Tibial artery (tissue), 4 donors: ENCODE data around the gene ABCC1.

Experiments
- DNase-seq, 2 donors: peaks; one replicate each; pipeline ENCODE4 v3.0.0-alpha.2; 2019
- H3K27ac ChIP-seq, 2 donors: fragments of 200-600 bp; sonication (generic) in 1 of 2; 1 replicate in 1 of 2; 2 replicates in 1 of 2; pipeline ENCODE4 v1.5.1; 2018 to 2019; ENCODE audit warnings: mild to moderate bottlenecking in 1 of 2
- H3K27me3 ChIP-seq, 2 donors: fragments of 200-600 bp; sonication (generic) in 1 of 2; one replicate each; pipeline versions ENCODE4 v1.5.1 to v1.6.0; 2016 to 2019
- H3K36me3 ChIP-seq, 3 donors: fragments of 200-600 bp; sonication (generic) in 2 of 3; one replicate each; pipeline ENCODE4 v1.5.1; 2016 to 2019; ENCODE audit warnings: mild to moderate bottlenecking in 2 of 3
- H3K4me1 ChIP-seq, 4 donors: fragments of 200-600 bp; sonication (generic) in 2 of 4; 1 replicate in 3 of 4; 2 replicates in 1 of 4; pipeline ENCODE4 v1.5.1; 2016 to 2019
- H3K4me3 ChIP-seq, 2 donors: fragments of 200-600 bp; sonication (generic) in 1 of 2; 1 replicate in 1 of 2; 2 replicates in 1 of 2; pipeline ENCODE4 v1.5.1; 2018 to 2019; ENCODE audit warnings: mild to moderate bottlenecking in 2 of 2
- H3K9me3 ChIP-seq, 3 donors: fragments of 200-600 bp; sonication (generic) in 1 of 3; one replicate each; pipeline ENCODE4 v1.5.1; 2016 to 2019
- intact Hi-C: fragments of 100-400 bp; cut with DNase I; formaldehyde crosslinking; loops from one replicate; pipeline ENCODE4 v1.15.0; 2023; ENCODE audit warnings: low total_unique reads
- TF ChIP-seq, protein P1 (sequence below), 2 experiments: fragments of 200-600 bp in 1 of 2; fragments of 450-650 bp in 1 of 2; IDR thresholded peaks; one replicate each; pipeline ENCODE4 v1.5.1; 2017 to 2019; ENCODE audit warnings: antibody characterized with exemption in 2 of 2, mild to moderate bottlenecking in 1 of 2, moderate library complexity in 1 of 2

ABCC1 gene

DNA sequence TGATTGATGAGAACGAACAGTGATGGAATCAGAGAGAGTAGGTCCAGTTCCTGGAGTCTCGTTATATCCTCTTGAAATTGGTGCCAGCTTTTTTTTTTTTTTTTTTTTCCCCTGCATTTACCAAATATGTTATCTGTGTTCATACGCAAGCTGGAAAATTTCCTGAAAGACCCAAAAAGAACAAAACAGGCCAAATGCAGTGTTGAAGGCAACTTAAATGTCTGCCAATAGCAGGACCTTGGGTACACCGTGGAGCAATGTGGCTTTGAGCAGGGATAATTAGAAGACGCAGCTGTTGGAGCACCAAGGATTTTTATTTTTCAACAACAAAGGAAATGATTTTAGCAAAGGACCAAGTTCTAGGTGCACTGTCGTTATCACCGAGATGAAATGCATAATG is 168.9 kb downstream of the ABCC1 start:
- Histone ChIP-seq H3K27ac (no peak overlapping the region), H3K4me1 (no peaks in the 10 kb centered on the region), H3K9me3 (no peaks in the 10 kb centered on the region), H3K27me3 (no peaks in the 10 kb centered on the region), H3K36me3 (peaks cover 67 to 90% (median 71%) of the 10 kb centered on the region in 3 donors), H3K4me3 (no peak overlapping the region)
- no peak for DNase-seq
- intact Hi-C loops: no loop called here
- TF ChIP-seq, protein P1, sequence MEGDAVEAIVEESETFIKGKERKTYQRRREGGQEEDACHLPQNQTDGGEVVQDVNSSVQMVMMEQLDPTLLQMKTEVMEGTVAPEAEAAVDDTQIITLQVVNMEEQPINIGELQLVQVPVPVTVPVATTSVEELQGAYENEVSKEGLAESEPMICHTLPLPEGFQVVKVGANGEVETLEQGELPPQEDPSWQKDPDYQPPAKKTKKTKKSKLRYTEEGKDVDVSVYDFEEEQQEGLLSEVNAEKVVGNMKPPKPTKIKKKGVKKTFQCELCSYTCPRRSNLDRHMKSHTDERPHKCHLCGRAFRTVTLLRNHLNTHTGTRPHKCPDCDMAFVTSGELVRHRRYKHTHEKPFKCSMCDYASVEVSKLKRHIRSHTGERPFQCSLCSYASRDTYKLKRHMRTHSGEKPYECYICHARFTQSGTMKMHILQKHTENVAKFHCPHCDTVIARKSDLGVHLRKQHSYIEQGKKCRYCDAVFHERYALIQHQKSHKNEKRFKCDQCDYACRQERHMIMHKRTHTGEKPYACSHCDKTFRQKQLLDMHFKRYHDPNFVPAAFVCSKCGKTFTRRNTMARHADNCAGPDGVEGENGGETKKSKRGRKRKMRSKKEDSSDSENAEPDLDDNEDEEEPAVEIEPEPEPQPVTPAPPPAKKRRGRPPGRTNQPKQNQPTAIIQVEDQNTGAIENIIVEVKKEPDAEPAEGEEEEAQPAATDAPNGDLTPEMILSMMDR (IDR thresholded peaks at IDR 0.05): no peak

DNA sequence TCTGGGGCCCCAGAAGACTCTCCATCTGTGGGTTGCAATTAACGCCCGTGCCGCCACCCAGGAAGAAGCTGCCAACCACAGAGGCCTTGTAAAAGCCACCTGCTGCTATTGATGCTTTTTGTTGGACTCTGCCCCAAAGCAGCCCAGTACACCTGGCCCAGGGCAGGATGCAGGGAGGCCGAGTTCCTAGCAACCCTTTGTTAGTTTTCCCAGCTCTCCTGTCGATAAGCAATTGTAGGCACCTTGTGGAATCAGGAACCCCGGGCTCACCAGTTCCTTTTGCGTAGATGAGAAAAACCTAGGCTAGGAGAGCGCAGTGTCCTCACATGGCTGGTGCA is 170.6 kb downstream of the ABCC1 start:
- Histone ChIP-seq H3K27ac (no peak overlapping the region), H3K4me1 (peaks cover 0 to 4% (median 0%) of the 10 kb centered on the region in 4 donors), H3K27me3 (no peaks in the 10 kb centered on the region), H3K4me3 (no peak overlapping the region), H3K9me3 (peaks cover 0 to 7% (median 4%) of the 10 kb centered on the region in 3 donors), H3K36me3 (peaks cover 60 to 86% (median 62%) of the 10 kb centered on the region in 3 donors)
- TF ChIP-seq, protein P1 (IDR thresholded peaks at IDR 0.05): no peak
- DNase-seq: no peak
- intact Hi-C loops: loop anchor here (5.0 to 10.0 kb wide), 2 partner anchors 243 to 355 kb away; no protein-coding TSS in a partner anchor

DNA sequence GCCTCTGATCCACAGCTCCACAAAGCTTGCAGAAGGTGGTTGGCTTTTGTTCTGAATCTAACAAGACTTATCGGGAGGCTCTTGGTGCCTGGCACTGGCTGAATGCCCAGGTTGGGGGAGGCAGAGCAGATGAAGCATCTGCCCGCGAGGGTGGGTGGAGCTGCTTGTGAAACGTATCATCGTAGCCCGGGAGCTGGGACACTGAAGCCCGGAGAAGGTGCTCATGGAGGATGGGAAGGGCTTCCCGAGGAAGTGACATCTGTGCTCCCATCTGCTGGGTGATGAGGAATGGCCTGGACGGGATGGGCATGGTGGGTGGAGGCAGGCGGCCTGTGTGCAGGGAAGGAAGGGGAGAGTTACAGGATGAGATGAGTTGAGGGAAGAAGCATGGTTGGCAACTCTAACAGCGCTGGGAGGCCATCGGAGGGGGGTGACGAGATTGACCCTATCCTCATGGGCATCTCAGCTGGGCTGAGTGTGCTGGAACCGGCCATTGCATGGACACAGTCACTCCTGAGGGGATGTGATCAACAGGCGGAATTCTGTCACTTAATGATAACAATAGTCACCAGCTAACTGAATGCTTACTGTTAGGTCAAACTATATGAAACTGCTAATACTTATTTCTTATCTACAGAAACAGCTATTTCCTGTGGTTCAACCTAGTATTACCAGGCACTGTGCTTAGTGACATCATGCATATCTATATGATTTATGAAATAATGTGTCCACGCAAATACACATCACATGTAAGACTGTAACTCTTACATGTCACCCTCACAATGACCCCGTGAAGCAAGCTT is 171.2 kb downstream of the ABCC1 start:
- Histone ChIP-seq H3K27ac (no peak overlapping the region), H3K9me3 (peaks cover 0 to 8% (median 7%) of the 10 kb centered on the region in 3 donors), H3K4me1 (peaks cover 0 to 4% (median 0%) of the 10 kb centered on the region in 4 donors), H3K4me3 (no peak overlapping the region), H3K27me3 (no peaks in the 10 kb centered on the region), H3K36me3 (peaks cover 58 to 86% (median 62%) of the 10 kb centered on the region in 3 donors)
- TF ChIP-seq, protein P1 (IDR thresholded peaks at IDR 0.05): no peak
- no peak for DNase-seq
- intact Hi-C loops: loop anchor here (5.0 to 10.0 kb wide), 2 partner anchors 243 to 356 kb away; no protein-coding TSS in a partner anchor

DNA sequence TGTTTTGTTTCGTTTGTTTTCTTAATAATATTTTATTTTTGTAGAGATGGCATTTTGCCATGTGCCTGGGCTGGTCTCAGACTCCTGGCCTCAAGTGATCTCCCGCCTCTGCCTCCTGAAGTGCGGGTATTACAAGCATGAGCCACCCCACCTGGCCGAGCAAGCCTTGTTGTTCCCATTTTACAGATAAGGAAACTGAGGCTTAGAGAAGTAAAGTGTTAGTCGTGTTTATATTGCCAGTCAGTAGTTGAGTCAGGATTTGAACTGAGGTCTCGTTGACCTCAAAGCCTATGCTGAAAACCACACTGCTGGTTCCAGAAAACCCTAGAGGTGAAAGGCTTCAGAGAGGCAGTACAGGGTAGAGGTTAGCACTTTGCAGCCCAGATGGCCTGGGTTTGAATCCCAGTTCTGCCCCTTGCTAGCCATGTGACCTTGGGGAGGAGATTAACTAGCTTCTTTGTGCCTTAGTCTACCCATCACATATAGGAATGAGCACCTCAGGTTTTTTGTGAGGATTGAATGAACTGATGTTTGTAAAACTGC is 171.8 kb downstream of the ABCC1 start:
- H3K4me1 ChIP-seq: peaks cover 0 to 4% (median 0%) of the 10 kb centered on the region in 4 donors
- peaks cover 0 to 8% (median 7%) of the 10 kb centered on the region in 3 donors for H3K9me3 ChIP-seq
- no peaks in the 10 kb centered on the region for H3K27me3 ChIP-seq
- DNase-seq: no peak
- peaks cover 52 to 86% (median 62%) of the 10 kb centered on the region in 3 donors for H3K36me3 ChIP-seq
- H3K27ac ChIP-seq: no peak overlapping the region
- intact Hi-C loops: loop anchor here (5.0 to 10.0 kb wide), 2 partner anchors 244 to 356 kb away; no protein-coding TSS in a partner anchor
- TF ChIP-seq, protein P1 (IDR thresholded peaks at IDR 0.05): no peak
- H3K4me3 ChIP-seq: no peak overlapping the region

DNA sequence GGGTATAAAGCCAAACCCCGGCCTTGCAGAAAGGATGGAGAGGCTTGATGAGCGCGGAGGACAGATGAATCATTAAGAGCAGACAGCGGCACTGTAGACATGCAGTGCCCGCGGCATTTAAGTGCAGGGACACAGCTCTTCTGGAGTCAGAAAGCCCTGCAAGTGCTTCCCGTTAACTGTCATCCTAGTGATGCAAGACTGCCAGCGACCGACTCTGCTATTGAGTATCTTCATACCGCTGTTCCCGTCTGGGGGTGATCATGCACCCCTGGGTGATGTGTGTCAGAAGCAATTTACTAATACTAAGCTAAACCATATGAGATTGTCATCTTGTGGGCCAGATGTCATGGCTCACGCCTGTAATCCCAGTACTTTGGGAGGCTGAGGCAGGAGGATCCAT is 172.8 kb downstream of the ABCC1 start:
- Histone ChIP-seq H3K4me1 (peaks cover 0 to 4% (median 0%) of the 10 kb centered on the region in 4 donors), H3K36me3 (peaks cover 42 to 78% (median 54%) of the 10 kb centered on the region in 3 donors), H3K27ac (no peak overlapping the region), H3K4me3 (no peak overlapping the region), H3K27me3 (no peaks in the 10 kb centered on the region), H3K9me3 (peaks cover 0 to 8% (median 7%) of the 10 kb centered on the region in 3 donors)
- no peak for DNase-seq
- TF ChIP-seq, protein P1 (IDR thresholded peaks at IDR 0.05): no peak
- intact Hi-C loops: loop anchor here (5.0 to 10.0 kb wide), 2 partner anchors 245 to 357 kb away; no protein-coding TSS in a partner anchor
